Epithelial cell of proximal tubule (primary cell): Measurements from ENCODE around the gene PDE6D. TPM values are rescaled to one million over a fixed set of nuclear protein-coding genes. Genes with fewer than 3 reads are reported as not detected.
A peak's percentile ranks its signal among the peaks of the same experiment; 100 is the strongest.

Source experiments
- DNase-seq: peaks from one replicate; pipeline ENCODE4 v3.0.0-alpha.2; 2011; ENCODE audit warnings: low read depth
- H3K4me3 ChIP-seq: 2 replicates; pipeline ENCODE4 v1.5.1; 2011; ENCODE audit warnings: low read depth, mild to moderate bottlenecking, low read length
- total RNA-seq: library from RNA; depleted of rRNA; stranded (reverse); fragments of >200 nt; gene quantifications from 2 replicates; pipeline ENCODE4 v1.2.3, GENCODE V29; 2015
- TF ChIP-seq, protein P1 (sequence below): conservative IDR thresholded peaks from 2 replicates; pipeline ENCODE4 v1.5.1; 2012; ENCODE audit warnings: low read depth, mild to moderate bottlenecking, low read length

PDE6D gene
- total RNA-seq, 1 donor from 2014 or later = 32.9 TPM

DNA sequence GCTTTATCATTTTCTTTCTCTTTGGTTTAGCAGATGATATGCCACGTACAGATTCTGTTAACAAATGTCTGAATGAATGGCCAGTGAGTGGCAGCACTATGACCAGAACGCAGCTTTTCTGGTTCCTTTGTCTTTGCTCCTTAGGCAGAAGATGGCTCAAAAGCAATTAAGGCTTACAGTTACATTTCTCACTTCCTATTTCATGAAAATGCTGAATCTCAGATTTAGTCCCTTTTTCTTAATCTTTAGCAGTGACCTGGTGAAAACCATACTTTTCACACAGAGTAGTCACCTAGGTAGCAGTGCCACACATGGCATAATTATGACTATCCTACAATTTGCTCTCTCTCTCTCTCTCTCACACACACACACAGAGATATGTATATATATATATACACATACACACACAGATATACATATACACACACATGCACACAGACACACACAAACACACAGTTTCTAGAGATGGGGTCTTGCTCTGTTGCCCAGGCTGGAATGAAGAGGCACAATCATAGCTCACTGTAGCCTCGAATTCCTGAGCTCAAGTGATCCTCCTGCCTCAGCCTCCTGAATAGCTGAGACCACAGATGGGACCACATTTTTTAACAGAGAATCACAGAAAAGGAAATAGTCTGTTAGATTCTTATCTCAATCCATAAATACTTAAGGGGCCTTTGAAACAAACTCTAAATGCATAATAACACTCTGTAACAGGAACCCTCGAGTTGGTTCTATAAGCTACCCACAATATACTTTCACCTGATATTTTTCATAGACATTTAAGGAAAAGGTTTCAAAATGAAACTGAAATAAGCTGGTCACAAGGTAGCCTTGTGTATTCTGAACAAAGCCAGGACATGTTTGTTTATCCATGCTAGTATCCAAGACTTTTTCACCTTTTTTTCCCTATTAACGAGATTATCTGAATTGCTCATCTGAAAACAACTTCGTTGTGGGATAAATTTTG lies 11.6 kb downstream of the PDE6D start:
- TF ChIP-seq, protein P1, sequence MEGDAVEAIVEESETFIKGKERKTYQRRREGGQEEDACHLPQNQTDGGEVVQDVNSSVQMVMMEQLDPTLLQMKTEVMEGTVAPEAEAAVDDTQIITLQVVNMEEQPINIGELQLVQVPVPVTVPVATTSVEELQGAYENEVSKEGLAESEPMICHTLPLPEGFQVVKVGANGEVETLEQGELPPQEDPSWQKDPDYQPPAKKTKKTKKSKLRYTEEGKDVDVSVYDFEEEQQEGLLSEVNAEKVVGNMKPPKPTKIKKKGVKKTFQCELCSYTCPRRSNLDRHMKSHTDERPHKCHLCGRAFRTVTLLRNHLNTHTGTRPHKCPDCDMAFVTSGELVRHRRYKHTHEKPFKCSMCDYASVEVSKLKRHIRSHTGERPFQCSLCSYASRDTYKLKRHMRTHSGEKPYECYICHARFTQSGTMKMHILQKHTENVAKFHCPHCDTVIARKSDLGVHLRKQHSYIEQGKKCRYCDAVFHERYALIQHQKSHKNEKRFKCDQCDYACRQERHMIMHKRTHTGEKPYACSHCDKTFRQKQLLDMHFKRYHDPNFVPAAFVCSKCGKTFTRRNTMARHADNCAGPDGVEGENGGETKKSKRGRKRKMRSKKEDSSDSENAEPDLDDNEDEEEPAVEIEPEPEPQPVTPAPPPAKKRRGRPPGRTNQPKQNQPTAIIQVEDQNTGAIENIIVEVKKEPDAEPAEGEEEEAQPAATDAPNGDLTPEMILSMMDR = no peak
- no peak overlapping the region for H3K4me3 ChIP-seq
- DNase-seq = no peak

DNA sequence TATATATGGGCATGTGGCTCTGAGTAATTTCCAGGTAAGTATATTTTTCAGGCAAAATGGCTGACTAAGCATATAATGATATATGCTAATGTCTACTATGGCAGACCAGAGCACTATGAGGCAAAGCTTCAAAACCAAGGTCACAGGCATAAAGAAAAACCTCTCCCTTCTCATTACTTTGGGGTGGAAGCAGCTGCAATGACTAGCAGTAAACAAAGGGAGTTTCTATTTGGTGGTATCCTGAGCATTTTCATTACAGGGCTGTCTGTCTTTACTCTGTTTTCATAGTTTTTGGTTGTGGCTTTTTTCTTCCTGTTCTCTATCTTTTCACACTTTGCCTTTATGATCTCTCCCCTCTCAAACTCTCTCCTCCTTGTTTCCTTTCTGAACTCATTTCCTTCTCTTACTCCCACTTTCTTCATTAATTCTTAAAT lies 15.6 kb downstream of the PDE6D start:
- TF ChIP-seq, protein P1 = no peak
- H3K4me3 ChIP-seq = no peak overlapping the region
- DNase-seq = no peak

DNA sequence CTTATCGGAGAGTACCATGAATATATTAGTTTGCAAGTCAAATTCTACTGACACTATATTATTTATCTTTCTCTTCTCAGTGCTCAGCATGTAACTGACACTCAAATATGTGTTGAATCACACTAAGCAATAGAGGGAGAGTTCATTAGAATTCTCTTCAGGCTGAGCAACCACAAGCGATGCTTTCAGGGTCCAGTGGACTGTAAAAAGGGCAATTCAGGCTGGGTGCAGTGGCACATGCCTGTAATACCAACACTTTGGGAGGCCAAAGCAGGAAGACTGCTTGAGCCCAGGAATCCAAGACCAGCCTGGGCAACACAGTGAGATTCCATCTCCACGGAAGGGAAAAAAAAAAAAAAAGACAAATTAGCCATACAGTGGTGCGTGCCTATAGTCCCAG lies 16.3 kb downstream of the PDE6D start:
- DNase-seq = peak; percentile 63
- TF ChIP-seq, protein P1 = no peak
- no peak overlapping the region for H3K4me3 ChIP-seq

GRCh38 chr2:231764124-231764523 lies 17.0 kb downstream of the PDE6D start:
- no peak for DNase-seq
- TF ChIP-seq, protein P1 = no peak
- H3K4me3 ChIP-seq = no peak overlapping the region

DNA sequence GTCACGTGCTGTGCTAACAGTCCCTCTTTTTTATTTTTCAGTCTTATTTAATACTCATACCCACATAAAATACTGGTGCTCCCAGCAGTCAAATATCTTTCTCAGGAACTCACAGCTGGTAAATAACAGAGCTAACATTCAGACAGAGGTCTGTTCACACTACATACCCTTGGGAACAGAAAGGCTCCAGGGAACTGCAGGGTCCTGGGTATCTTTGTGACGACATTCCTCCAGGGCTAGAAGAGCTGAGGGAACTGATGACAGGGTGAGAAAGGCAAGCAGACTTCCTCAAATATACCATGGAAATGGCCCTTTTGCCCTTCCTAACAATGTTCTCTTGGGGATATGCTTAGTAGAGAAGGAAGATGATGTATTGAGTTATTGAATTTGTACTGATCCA lies 19.3 kb downstream of the PDE6D start:
- no peak overlapping the region for H3K4me3 ChIP-seq
- TF ChIP-seq, protein P1 = no peak
- DNase-seq = no peak

GRCh38 chr2:231752061-231752460 lies 29.0 kb downstream of the PDE6D start:
- TF ChIP-seq, protein P1 = no peak
- DNase-seq = no peak
- no peak overlapping the region for H3K4me3 ChIP-seq
